Measurements from ENCODE around the gene WNT8B.

- TF ChIP-seq PATZ1 (CRISPR knock-in tag; IDR thresholded peaks at IDR 0.05; ENCODE audit: borderline replicate concordance) (no peak), ARNTL (CRISPR knock-in tag; IDR thresholded peaks at IDR 0.05; ENCODE audit: borderline replicate concordance, low read depth) (no peak), TOX (CRISPR knock-in tag; IDR thresholded peaks at IDR 0.05; ENCODE audit: borderline replicate concordance) (no peak), ZC3H10 (CRISPR knock-in tag; IDR thresholded peaks at IDR 0.05) (no peak), CREB5 (CRISPR knock-in tag; IDR thresholded peaks at IDR 0.05; ENCODE audit: low read depth) (no peak), RARB (CRISPR knock-in tag; IDR thresholded peaks at IDR 0.05) (no peak), ZFP30 (CRISPR knock-in tag; IDR thresholded peaks at IDR 0.05) (no peak), ZFP3 (CRISPR knock-in tag; IDR thresholded peaks at IDR 0.05) (no peak), ESRRG (CRISPR knock-in tag; IDR thresholded peaks at IDR 0.05) (no peak), BACH2 (CRISPR knock-in tag; IDR thresholded peaks at IDR 0.05; ENCODE audit: borderline replicate concordance) (no peak), TCF4 (CRISPR knock-in tag; IDR thresholded peaks at IDR 0.05; ENCODE audit: borderline replicate concordance) (no peak), CSRNP3 (CRISPR knock-in tag; IDR thresholded peaks at IDR 0.05) (no peak), ZNF70 (CRISPR knock-in tag; IDR thresholded peaks at IDR 0.05) (no peak)
Observed at GRCh38 chr10:100490531-100490930, 27.7 kb downstream of the WNT8B start.
